Mesendoderm (in vitro differentiated cells): ENCODE data around the gene LRIG3.

Experiments
- DNase-seq: peaks from one replicate; pipeline ENCODE4 v3.0.0; 2013
- H2AK5ac ChIP-seq: 2 replicates; pipeline ENCODE4 v1.6.1; 2013; ENCODE audit warnings: low read length, inconsistent platforms
- H2BK120ac ChIP-seq: 2 replicates; pipeline ENCODE4 v1.6.1; 2013; ENCODE audit warnings: low read depth, mild to moderate bottlenecking, low read length, moderate library complexity, mixed read lengths
- H2BK15ac ChIP-seq: replicated peaks from 2 replicates; pipeline ENCODE4 v1.6.1; 2013; ENCODE audit warnings: low read depth, mild to moderate bottlenecking, moderate library complexity
- H2BK5ac ChIP-seq: 2 replicates; pipeline ENCODE4 v1.6.1; 2013; ENCODE audit warnings: low read length, inconsistent platforms
- H3K18ac ChIP-seq: 2 replicates; pipeline ENCODE4 v1.6.1; 2013; ENCODE audit warnings: mild to moderate bottlenecking, low read length, mixed read lengths
- H3K23ac ChIP-seq: one replicate; pipeline ENCODE4 v1.6.1; 2013; ENCODE audit warnings: low read length
- H3K27ac ChIP-seq: 2 replicates; pipeline ENCODE4 v1.5.1; 2013; ENCODE audit warnings: low read depth, mild to moderate bottlenecking, inconsistent platforms, low read length, moderate library complexity
- H3K27me3 ChIP-seq: 2 replicates; pipeline ENCODE4 v1.6.1; 2013; ENCODE audit warnings: low read length, control low read depth, mild to moderate bottlenecking, inconsistent platforms; ENCODE audit not compliant: insufficient read depth, poor library complexity
- H3K36me3 ChIP-seq: 2 replicates; pipeline ENCODE4 v1.6.1; 2013; ENCODE audit warnings: low read length, inconsistent platforms; ENCODE audit not compliant: control insufficient read depth, insufficient read depth
- H3K4ac ChIP-seq: one replicate; pipeline ENCODE4 v1.6.1; 2013; ENCODE audit warnings: low read depth, mild to moderate bottlenecking, low read length, moderate library complexity
- H3K4me1 ChIP-seq: 2 replicates; pipeline ENCODE4 v1.6.1; 2013; ENCODE audit warnings: low read depth, low read length, inconsistent platforms; ENCODE audit not compliant: control insufficient read depth
- H3K4me2 ChIP-seq: 2 replicates; pipeline ENCODE4 v1.6.1; 2013; ENCODE audit warnings: low read length
- H3K4me3 ChIP-seq: 2 replicates; pipeline ENCODE4 v1.5.1; 2013; ENCODE audit warnings: mild to moderate bottlenecking, low read length
- H3K56ac ChIP-seq: one replicate; pipeline ENCODE4 v1.6.1; 2013; ENCODE audit warnings: low read length
- H3K79me1 ChIP-seq: 2 replicates; pipeline ENCODE4 v1.6.1; 2013; ENCODE audit warnings: low read length, inconsistent platforms
- H3K79me2 ChIP-seq: 2 replicates; pipeline ENCODE4 v1.6.1; 2013; ENCODE audit warnings: mild to moderate bottlenecking, low read length; ENCODE audit not compliant: control insufficient read depth, insufficient read depth
- H3K9ac ChIP-seq: 2 replicates; pipeline ENCODE4 v1.6.1; 2013; ENCODE audit warnings: low read length, inconsistent platforms
- H4K5ac ChIP-seq: one replicate; pipeline ENCODE4 v1.6.1; 2013; ENCODE audit warnings: low read length
- H4K8ac ChIP-seq: one replicate; pipeline ENCODE4 v1.6.1; 2013; ENCODE audit warnings: low read depth, mild to moderate bottlenecking, control low read depth, low read length, moderate library complexity
- WGBS: extraction: QIAGEN DNeasy Blood & Tissue Kit; methylation state at CpG from one replicate; pipeline ENCODE4 v1.1.7; 2013; ENCODE audit warnings: low lambda C conversion rate, missing lambda C conversion rate; ENCODE audit not compliant: insufficient coverage; ENCODE audit errors: extremely low coverage; 5-methylcytosine and 5-hydroxymethylcytosine counted together

Gene LRIG3

GRCh38 chr12:58897969-58898368 lies 22.3 kb downstream of the LRIG3 start:
- no CpG with 5 or more reads among the region's 4 CpGs for WGBS
- peaks cover 12% of the 10 kb centered on the region for H3K79me1 ChIP-seq
- no peak overlapping the region for H3K56ac ChIP-seq
- H2BK15ac ChIP-seq: no peak overlapping the region
- no peak overlapping the region for H2BK120ac ChIP-seq
- H2BK5ac ChIP-seq: no peak overlapping the region
- no peak overlapping the region for H3K27ac ChIP-seq
- no peak overlapping the region for H3K23ac ChIP-seq
- H3K18ac ChIP-seq: no peak overlapping the region
- no peaks in the 10 kb centered on the region for H3K27me3 ChIP-seq
- no peak for DNase-seq
- H3K4me3 ChIP-seq: no peak overlapping the region
- no peak overlapping the region for H3K9ac ChIP-seq
- no peak overlapping the region for H3K4ac ChIP-seq
- no peaks in the 10 kb centered on the region for H3K36me3 ChIP-seq
- H3K4me2 ChIP-seq: no peak overlapping the region
- no peaks in the 10 kb centered on the region for H3K4me1 ChIP-seq
- H4K8ac ChIP-seq: no peak overlapping the region
- peaks cover 8% of the 10 kb centered on the region for H3K79me2 ChIP-seq
- H2AK5ac ChIP-seq: no peak overlapping the region
- no peak overlapping the region for H4K5ac ChIP-seq

- H3K79me2 ChIP-seq: peaks cover 8% of the 10 kb centered on the region
- H4K5ac ChIP-seq: no peak overlapping the region
- H3K4me2 ChIP-seq: no peak overlapping the region
- no peak overlapping the region for H2BK5ac ChIP-seq
- H3K9ac ChIP-seq: no peak overlapping the region
- WGBS: no CpG with 5 or more reads among the region's 1 CpG
- H2BK120ac ChIP-seq: no peak overlapping the region
- no peak overlapping the region for H2AK5ac ChIP-seq
- H3K4me1 ChIP-seq: no peaks in the 10 kb centered on the region
- H3K18ac ChIP-seq: no peak overlapping the region
- H3K23ac ChIP-seq: no peak overlapping the region
- H3K4me3 ChIP-seq: no peak overlapping the region
- no peak for DNase-seq
- no peak overlapping the region for H3K4ac ChIP-seq
- H3K56ac ChIP-seq: no peak overlapping the region
- no peaks in the 10 kb centered on the region for H3K36me3 ChIP-seq
- no peak overlapping the region for H3K27ac ChIP-seq
- no peaks in the 10 kb centered on the region for H3K27me3 ChIP-seq
- peaks cover 14% of the 10 kb centered on the region for H3K79me1 ChIP-seq
- no peak overlapping the region for H2BK15ac ChIP-seq
- H4K8ac ChIP-seq: no peak overlapping the region
Measured at GRCh38 chr12:58896278-58896677, 24.0 kb downstream of the LRIG3 start.

GRCh38 chr12:58895053-58895452 lies 25.3 kb downstream of the LRIG3 start:
- no peak overlapping the region for H2BK5ac ChIP-seq
- no peaks in the 10 kb centered on the region for H3K27me3 ChIP-seq
- no peak overlapping the region for H4K5ac ChIP-seq
- no peak overlapping the region for H3K4me3 ChIP-seq
- no peak overlapping the region for H2AK5ac ChIP-seq
- no peaks in the 10 kb centered on the region for H3K36me3 ChIP-seq
- no peak overlapping the region for H3K56ac ChIP-seq
- H3K18ac ChIP-seq: no peak overlapping the region
- H2BK15ac ChIP-seq: no peak overlapping the region
- H3K79me1 ChIP-seq: peaks cover 14% of the 10 kb centered on the region
- no peak overlapping the region for H3K9ac ChIP-seq
- H4K8ac ChIP-seq: no peak overlapping the region
- no peak overlapping the region for H2BK120ac ChIP-seq
- no peak overlapping the region for H3K4me2 ChIP-seq
- peaks cover 8% of the 10 kb centered on the region for H3K79me2 ChIP-seq
- no CpG with 5 or more reads among the region's 4 CpGs for WGBS
- no peak overlapping the region for H3K4ac ChIP-seq
- H3K23ac ChIP-seq: no peak overlapping the region
- no peaks in the 10 kb centered on the region for H3K4me1 ChIP-seq
- H3K27ac ChIP-seq: no peak overlapping the region
- no peak for DNase-seq

- H2AK5ac ChIP-seq: no peak overlapping the region
- no peak overlapping the region for H3K9ac ChIP-seq
- no peak overlapping the region for H2BK120ac ChIP-seq
- H3K4me2 ChIP-seq: no peak overlapping the region
- peaks cover 12% of the 10 kb centered on the region for H3K79me1 ChIP-seq
- no peak overlapping the region for H2BK5ac ChIP-seq
- H3K4ac ChIP-seq: no peak overlapping the region
- no peak overlapping the region for H3K27ac ChIP-seq
- H3K18ac ChIP-seq: no peak overlapping the region
- H3K4me3 ChIP-seq: no peak overlapping the region
- no peak overlapping the region for H4K8ac ChIP-seq
- WGBS: no CpG with 5 or more reads among the region's 6 CpGs
- H3K79me2 ChIP-seq: peaks cover 8% of the 10 kb centered on the region
- no peak overlapping the region for H2BK15ac ChIP-seq
- H4K5ac ChIP-seq: no peak overlapping the region
- H3K27me3 ChIP-seq: no peaks in the 10 kb centered on the region
- H3K23ac ChIP-seq: no peak overlapping the region
- H3K4me1 ChIP-seq: no peaks in the 10 kb centered on the region
- DNase-seq: no peak
- no peak overlapping the region for H3K56ac ChIP-seq
- peaks cover 3% of the 10 kb centered on the region for H3K36me3 ChIP-seq
Measured at GRCh38 chr12:58894040-58894439, 26.3 kb downstream of the LRIG3 start.

GRCh38 chr12:58893495-58893894 lies 26.8 kb downstream of the LRIG3 start:
- H2BK5ac ChIP-seq: no peak overlapping the region
- H3K27ac ChIP-seq: no peak overlapping the region
- peaks cover 10% of the 10 kb centered on the region for H3K79me1 ChIP-seq
- no peak for DNase-seq
- no peak overlapping the region for H3K9ac ChIP-seq
- H3K4me2 ChIP-seq: no peak overlapping the region
- peaks cover 8% of the 10 kb centered on the region for H3K79me2 ChIP-seq
- no peak overlapping the region for H3K23ac ChIP-seq
- H4K5ac ChIP-seq: no peak overlapping the region
- no peaks in the 10 kb centered on the region for H3K27me3 ChIP-seq
- H3K18ac ChIP-seq: no peak overlapping the region
- H2BK120ac ChIP-seq: no peak overlapping the region
- no peak overlapping the region for H3K4me3 ChIP-seq
- no CpG with 5 or more reads among the region's 3 CpGs for WGBS
- no peak overlapping the region for H4K8ac ChIP-seq
- no peak overlapping the region for H2BK15ac ChIP-seq
- H3K4me1 ChIP-seq: no peaks in the 10 kb centered on the region
- H3K4ac ChIP-seq: no peak overlapping the region
- no peak overlapping the region for H2AK5ac ChIP-seq
- no peak overlapping the region for H3K56ac ChIP-seq
- H3K36me3 ChIP-seq: peaks cover 4% of the 10 kb centered on the region

- H4K8ac ChIP-seq: no peak overlapping the region
- H4K5ac ChIP-seq: no peak overlapping the region
- H3K4me1 ChIP-seq: no peaks in the 10 kb centered on the region
- WGBS: no CpG with 5 or more reads among the region's 6 CpGs
- no peak overlapping the region for H3K27ac ChIP-seq
- no peak overlapping the region for H3K4me3 ChIP-seq
- peaks cover 2% of the 10 kb centered on the region for H3K79me2 ChIP-seq
- no peak overlapping the region for H2BK5ac ChIP-seq
- H3K9ac ChIP-seq: no peak overlapping the region
- H3K56ac ChIP-seq: no peak overlapping the region
- H3K4me2 ChIP-seq: no peak overlapping the region
- no peaks in the 10 kb centered on the region for H3K27me3 ChIP-seq
- H3K79me1 ChIP-seq: peaks cover 3% of the 10 kb centered on the region
- no peak overlapping the region for H3K18ac ChIP-seq
- no peak overlapping the region for H2AK5ac ChIP-seq
- no peak overlapping the region for H2BK120ac ChIP-seq
- H3K4ac ChIP-seq: no peak overlapping the region
- no peak for DNase-seq
- peaks cover 6% of the 10 kb centered on the region for H3K36me3 ChIP-seq
- no peak overlapping the region for H2BK15ac ChIP-seq
- no peak overlapping the region for H3K23ac ChIP-seq
Measured at GRCh38 chr12:58889557-58889956, 30.7 kb downstream of the LRIG3 start.
